Occipital lobe (tissue), 2 donors: ENCODE results near the gene PTPRT. TPM values are rescaled to one million over a fixed set of nuclear protein-coding genes. Genes with fewer than 3 reads are reported as not detected.
A peak's percentile ranks its signal among the peaks of the same experiment; 100 is the strongest.

ENCODE experiments used
- DNase-seq: peaks from one replicate; lab custom pipeline; 2025; lab: John Stamatoyannopoulos, UW
- total RNA-seq: library from RNA; depleted of rRNA; stranded (reverse); fragments of >200 nt; gene quantifications from one replicate; pipeline ENCODE4 v1.2.3, GENCODE V29; 2014

The PTPRT gene
- total RNA-seq, 1 donor from 2014 or later = 17.8 TPM

- DNase-seq = no peak
Measured at GRCh38 chr20:43123180-43123579, 66.5 kb downstream of the PTPRT start.

DNA sequence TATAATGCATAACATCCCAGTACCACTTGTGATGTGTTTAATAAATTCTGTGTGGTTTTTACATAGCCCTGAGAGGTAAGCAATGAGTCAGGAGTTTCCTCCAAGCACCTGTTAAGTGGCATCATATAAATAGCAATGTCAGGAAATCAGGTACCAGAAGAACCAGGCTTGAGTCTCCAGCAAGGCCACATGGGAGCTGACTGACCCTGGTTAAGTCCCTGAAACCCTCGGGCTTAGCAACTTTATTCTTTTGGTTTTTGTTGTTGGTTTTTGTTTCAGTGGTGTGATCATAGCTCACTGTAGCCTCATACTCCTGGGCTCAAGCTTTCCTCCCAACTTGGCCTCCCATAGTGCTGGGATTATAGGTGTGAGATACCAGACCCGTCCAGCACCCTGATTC lies 70.0 kb downstream of the PTPRT start:
- DNase-seq = no peak

DNA sequence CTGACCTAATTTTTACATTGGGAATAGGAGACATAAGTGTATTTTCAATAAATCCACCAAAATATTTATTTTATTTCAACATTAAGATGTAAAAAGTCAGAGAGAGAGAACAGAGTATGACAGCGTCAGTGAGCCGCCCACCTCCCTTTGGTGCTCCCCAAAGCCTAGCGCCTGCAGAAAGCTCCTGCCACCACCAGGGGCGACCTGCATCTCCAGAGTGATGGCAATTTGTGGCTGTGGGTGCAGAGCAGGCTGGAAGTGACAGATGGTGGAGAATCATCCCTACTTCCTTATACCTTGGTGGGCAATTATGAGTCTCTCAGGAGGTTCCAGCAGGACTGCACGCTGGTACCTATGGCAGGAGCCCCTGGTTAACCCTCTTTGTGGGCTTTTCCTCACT lies 87.3 kb downstream of the PTPRT start:
- no peak for DNase-seq

- no peak for DNase-seq
Measured at GRCh38 chr20:43096931-43097260, 92.8 kb downstream of the PTPRT start.

DNA sequence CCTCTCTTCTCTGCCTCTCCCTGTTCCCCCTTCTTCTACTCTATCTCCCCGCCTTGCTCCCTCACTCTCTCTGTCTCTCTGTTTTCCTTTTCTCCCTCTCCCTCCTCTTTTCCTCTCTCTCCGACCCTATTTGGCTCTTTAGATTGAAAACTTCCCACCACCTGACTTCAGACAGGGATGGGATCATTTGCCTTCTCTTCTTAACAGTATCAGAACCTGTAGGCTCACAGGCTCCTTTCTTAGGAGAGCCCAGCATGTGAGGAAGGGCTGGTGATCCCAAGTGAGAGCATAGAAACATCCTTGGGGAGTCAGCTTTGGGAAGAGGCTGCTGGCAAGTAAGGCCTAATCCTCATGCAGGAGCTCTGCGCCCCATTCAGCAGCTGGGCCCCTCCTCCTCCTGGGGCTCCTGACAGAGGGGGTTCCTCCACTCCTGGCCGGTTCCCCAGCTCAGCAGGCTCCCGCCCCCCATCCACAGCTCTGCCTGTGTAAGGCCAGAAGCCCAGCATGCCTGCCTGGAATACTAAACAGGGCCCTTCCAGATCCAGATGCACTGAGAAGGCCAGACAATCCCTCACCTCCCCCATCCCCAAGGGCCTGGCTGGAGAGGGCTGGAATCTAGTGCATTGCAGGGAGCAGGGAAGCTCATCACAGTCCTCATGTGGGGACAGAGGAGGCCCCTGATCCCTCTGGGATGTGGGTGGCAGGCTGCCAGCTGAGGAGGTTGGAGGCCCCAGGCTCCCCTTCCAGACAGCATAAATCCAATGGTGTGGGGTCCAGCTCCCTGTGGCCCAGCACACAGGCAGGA lies 93.4 kb downstream of the PTPRT start:
- DNase-seq = peak; percentile 25

DNA sequence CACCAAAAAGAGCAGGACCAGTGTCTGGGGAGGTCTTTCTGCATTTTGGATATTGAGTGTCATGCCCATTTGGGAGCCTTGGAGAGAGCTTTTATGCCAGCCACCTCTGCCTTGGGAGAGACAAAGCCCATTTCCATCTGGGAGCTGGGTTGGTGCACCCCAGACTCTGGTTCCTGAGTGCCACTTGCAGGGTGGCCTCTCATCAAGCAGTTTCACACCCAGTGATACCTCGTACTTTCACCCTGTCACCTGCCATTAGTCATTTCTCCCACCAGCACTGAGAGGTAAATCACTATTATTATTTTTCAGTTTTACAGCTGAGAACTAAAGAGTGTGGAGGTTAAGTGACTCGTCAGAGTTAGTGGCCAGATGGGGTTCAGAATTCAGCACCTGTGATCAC lies 94.7 kb downstream of the PTPRT start:
- no peak for DNase-seq

DNA sequence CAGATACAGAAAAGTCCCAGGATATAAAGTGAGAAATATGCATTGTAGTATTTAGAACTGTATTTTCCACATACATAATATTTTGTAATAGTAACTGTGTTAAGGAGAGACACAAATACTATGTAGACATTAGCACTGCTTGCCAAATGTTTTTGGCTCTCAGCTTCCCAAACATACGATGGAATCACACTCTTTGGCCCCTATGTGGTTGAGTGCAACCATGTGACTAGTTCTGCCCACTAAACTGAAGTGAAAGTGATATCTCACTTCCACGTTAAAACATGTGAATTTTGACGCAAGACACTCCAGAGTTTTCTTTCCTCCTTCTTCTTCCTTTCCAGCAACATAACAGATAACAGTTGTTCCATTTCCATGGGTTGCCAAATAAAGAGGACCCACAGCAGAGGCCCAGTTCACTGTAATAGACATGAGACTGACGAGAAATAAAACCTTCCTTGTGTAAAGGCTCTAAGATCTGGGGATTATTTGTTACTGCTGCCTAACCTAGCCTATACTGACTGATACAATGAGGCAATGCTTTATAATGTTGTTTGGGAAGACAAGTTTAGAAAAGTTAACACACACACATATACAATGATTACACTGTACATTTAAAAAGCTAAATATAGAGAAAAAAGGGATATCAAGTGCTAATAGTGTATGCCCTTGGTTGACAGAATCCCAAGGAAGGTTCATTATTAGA lies 97.2 kb downstream of the PTPRT start:
- DNase-seq = no peak

DNA sequence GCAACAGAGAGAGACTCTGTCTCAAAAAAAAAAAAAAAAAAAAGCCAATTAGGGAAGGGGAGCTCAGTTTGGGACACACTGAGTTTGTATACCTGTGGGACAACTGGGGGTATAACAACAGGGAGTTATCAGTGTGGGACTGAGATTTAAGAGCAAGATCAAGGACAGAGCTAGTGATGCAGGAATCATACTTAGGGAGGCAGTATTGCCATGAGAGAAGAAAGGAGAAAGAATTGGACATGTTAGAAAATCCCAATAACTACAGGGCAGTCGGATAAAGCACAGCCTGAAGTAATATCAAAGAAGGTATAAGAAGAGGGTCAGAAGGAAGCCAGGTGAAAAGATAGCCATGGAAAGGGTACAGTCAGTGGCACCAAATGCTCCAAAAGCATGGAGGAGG lies 121.2 kb downstream of the PTPRT start:
- no peak for DNase-seq

DNA sequence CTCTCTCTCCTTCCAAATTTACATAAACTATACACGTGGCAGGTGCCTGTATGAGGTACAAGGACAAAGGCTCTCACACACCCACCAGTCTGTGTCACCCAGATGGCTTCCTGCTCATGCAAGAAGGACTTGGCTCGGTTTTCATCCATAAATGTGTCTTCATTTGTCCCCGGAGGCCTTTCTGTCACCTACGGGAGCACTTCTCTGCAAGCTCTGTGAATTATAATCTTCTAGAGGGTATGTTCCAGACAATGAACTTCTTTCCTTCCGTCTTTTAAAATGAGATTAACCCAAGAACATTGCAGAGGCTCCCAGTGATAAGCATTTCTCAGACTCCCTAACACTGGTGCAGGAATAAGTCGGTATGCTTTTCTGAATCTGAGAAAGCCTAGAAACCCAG lies 123.6 kb downstream of the PTPRT start:
- no peak for DNase-seq

GRCh38 chr20:43065299-43065698 lies 124.4 kb downstream of the PTPRT start:
- DNase-seq = no peak

DNA sequence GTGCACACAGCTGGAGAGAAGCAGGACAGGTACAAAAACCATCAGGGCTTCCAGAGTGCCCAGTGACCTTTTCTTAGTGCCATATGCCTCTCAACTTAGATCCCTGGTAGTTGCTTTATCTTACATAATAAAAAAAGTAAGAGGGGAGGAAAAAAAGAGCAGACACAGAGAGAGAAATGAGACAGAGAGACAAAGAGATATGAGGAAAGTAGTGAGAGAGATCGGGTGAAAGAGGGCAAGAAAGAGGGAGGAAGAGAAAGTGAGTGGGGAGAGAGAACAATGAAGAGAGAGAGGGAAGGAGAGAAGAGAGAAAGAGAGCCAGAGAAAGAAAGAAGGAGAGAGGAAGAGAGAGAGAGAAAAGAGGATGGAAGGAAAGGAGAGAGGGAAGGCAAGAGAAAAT lies 131.6 kb downstream of the PTPRT start:
- no peak for DNase-seq

GRCh38 chr20:43057317-43057716 lies 132.4 kb downstream of the PTPRT start:
- no peak for DNase-seq

DNA sequence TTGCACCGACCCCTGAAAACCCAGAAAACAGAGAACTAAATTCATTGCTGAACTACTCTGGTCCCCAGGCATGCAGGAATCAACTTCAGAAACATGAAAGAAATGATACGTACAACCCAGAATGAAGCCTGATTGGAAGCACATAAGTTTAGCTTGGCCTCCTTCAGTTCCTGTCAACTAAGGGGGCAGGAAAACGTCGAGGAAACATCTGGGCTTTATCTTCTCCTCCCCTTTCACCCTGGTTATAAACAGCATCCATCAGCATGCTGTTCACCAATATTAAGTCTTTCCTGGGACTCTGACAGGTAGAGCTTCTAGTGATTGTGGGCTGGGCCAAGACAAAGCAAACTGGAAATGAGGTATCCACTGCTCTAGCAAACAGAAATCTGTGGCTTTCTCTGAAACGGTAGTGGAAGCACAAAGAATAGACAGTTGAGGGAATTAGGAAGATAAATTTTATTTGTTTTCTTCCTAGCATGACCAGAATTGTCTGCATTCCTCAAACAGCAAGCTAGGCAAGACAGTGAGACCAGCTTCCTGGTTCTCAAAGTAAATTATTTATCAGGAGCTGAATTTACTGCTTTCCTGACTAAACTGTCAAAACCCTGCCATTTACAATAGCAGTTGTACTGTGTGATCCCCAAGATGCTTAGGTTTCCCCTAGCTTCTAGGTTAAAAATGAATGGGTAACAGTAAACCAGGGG lies 134.4 kb downstream of the PTPRT start:
- no peak for DNase-seq

GRCh38 chr20:43052532-43052931 lies 137.2 kb downstream of the PTPRT start:
- no peak for DNase-seq

DNA sequence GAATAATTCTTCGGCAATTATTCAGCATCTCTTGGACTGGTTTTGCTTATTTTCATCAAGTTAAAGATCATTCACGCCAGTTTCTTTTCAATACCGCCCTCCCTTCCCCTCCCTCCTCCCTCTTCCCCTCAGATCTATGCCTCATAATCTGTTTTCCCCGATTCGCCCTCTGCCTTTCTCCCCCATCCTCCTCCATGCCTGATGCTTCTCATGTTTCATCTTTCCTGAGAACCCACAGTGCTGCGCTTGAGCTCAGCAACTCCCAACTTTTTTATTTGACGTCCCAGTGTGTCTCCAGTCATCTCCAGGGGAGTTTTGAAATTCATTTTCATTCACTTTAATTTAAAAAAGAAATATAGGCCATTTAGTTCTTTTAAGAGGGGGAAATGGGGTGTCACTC lies 142.7 kb downstream of the PTPRT start:
- no peak for DNase-seq

DNA sequence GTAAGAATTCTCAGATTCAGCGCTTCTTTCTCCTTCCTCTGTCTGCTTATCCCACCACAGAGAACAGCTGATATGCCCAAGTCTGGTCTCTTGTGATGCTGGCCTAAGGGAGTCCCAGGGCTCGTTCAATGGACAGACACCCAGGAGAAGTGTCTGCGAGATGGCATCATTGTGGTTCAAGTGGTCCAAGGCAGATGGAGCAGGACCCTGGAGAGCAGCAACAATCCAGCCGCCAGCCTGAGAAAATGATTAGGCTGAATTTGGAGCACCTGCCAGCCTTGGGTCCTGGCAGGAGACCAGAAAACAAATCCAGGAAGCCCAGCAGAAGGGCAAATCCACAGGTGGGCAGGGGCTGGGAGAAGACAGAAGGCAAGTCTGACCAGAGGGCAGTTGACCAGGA lies 145.8 kb downstream of the PTPRT start:
- no peak for DNase-seq

DNA sequence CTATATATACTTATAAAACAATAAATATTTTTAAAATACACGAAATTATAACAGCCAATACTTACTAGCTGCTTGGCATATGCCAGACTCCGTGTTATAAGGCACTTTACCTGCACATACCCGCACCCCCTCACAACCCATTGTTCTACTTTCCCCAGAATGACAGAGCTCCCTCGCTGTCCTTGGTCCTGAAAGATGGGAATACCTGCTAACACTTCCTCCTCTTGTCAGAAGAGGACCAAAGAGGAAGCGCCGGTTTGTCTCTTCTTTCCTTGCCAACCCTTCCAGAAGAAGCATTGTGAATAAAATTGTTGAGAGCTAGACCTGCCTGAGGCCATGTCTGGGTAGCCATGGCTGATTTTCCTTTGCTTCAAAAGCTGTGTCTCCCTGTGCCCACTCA lies 149.3 kb downstream of the PTPRT start:
- DNase-seq = no peak

DNA sequence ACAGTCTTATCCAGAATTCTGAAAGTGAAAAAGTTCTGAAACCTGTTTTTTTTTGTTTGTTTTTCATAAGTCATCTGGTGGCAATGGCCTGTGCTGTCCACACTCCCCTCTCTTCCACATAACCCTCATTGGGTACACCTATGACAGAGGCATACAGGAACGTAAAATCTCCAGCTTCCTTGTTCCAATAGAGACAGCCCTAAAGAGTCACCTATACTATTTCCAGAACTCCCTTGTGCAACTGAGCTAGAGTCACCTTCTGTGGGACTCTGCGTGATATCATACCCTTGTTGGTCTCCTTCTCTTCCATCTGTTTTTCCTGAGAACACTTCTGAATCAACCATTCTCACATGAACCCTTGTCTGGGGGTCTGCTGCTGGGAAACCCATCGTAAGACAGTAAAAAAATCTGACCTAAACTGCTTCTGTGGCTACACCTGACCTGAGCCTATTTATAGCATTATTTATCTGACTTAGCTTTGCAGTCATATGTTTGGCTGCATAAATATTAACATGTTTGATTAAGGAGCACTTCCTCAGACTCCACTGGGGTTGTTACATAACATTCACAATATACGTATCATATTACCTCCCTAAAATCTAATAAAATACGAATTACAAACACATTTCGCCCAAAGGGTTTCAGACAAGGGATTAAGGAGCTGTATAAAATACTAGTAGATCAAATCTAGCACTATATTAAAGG lies 151.9 kb downstream of the PTPRT start:
- no peak for DNase-seq

GRCh38 chr20:43034981-43035724 lies 154.6 kb downstream of the PTPRT start:
- DNase-seq = no peak

DNA sequence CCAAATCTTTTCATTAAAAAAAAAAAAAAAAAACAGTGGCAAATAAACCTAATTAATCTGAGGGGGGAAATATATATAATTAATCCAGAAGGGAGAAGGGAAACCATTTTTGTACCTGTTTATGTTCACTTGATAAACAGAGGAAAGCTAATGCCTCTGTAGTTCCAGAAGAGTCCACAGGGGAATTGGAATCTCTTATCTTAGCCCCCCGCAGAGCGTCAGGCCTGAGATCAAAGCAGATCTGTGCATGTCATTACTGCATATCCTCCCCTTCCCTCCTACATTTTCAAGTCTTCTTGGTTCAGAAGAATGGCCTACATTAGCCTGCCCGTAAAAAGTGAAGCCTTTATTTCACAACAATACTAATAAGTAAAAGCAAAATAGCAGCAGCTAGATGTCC lies 157.2 kb downstream of the PTPRT start:
- DNase-seq = no peak

DNA sequence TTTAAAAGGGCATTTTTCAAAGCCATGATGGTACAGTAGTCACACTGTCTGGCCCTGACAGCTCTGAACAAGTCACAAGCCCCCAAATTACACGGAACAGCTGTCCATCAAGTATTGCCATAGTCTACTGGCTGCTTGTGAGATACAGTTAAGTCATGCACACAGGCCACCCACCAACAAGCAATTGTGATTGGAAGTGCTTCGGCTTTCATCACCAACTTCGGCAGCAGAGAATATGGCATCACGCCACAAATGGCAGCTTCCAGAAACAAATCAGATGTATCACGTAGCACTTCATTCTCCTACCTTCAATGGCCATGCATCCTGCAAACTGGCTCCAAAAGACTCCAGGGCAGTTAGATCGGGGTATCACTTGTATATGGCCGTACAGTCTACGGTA lies 160.5 kb downstream of the PTPRT start:
- DNase-seq = no peak
